HG02973 (cell line): Measurements from ENCODE around the gene PAPPA.

Experiments
- ATAC-seq: cut with Tn5 transposase; IDR thresholded peaks from one replicate; pipeline ENCODE4 v1.9.1; 2021; ENCODE audit warnings: moderate library complexity; ENCODE audit not compliant: unreplicated experiment

Gene PAPPA

DNA sequence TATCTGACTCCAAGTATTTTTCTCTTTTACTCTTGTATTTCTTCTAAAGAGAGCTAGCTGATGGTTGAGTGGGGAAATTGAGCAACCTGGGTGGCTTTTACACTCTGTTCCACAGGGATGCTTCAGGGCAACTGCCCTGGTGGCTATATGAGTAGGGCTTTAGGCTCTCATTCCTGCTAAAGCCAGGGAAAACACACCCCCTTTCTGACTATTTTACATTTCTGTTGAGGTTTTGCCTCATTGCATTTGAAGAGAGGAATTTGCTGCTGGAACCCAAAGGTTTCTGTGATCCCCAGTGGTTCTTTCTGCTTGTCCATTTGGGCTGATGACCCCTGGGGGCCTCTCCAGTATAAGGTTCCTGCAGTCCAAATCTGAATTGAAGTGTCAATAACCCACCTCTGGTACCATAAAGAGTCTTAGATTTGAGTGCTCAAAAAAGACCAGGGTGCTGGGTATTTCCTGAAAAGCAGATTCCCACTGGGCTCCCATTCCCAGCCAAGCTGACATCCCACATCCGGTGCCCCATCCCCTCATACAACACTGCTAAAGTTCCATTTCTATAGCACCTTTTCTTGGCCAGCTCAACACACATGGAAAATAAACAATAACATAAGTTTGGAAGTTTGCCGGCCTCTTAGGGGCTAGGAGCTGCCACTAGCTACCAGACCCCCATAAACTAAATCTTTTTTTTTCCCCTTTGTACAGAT, 59.5 kb downstream of the PAPPA start:
- no peak for ATAC-seq

DNA sequence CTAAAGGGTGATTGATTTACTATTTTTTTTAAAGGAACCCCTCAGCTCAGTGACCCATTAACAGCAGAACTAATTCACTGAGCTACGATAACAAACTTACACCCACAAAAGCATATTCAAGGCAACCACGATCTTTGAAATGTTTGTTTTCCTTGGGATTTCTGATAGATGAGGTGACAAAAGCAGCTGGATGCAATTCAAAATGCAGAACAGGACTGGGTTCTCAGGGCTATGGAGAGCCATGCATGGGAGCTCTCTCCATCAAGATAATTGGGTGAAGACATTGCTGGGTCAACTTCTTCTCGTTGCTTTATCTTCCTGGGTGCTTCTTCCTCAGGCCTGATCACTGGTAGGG, 60.1 kb downstream of the PAPPA start:
- ATAC-seq: no peak

DNA sequence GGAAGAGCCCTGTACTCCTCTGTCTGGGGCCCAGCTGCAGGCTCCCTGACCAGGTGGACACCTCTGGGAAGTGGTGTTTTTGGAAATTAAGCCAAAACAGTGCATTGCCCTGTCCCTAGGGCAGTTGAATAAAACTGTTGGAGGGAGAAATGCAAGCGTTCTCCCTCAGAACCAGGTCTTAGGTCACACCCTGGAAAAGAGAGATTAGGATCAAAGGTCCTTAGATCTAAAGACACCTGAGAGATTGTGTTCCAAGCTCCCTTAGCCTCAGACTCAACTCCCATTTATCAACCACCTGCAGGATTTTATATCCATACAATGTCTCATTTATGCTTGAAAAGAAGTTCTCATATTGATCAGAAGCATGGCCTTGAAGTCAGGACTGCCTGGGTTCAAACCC, 64.8 kb downstream of the PAPPA start:
- no peak for ATAC-seq

DNA sequence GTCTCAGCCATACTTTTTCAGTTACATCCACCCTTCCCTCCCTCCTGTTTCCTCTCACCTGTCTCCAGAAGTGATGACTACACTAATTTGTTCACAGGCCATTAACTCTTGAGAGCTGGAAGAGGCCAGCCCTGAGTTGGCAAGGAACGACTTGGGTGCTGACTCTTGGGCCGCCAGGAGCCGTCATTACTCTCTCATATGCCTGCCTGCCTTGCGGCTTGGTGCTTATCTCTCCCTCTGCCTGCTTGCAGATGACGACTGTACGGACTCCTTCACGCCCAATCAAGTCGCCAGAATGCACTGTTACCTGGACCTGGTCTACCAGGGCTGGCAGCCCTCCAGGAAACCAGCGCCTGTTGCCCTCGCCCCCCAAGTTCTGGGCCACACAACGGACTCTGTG, 66.1 kb downstream of the PAPPA start:
- no peak for ATAC-seq

DNA sequence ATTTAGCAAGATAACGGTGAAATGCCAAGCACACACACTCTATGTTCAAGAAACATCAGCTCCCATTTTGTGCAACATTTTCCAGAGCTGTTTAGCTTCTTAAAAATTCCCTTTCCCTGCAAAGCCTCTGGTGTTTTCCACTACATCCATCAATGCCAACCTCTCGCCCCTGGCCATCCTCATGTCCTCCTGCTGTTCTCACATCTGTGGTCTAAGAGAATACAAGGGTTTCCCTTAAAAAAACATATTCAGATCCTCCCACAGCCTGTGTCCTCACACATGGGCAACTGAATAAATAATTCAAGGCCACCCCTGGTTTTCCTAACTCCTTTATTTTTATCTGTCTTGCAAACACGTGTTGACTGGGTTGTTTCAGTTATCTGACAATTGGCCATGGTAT, 70.3 kb downstream of the PAPPA start:
- ATAC-seq: no peak

DNA sequence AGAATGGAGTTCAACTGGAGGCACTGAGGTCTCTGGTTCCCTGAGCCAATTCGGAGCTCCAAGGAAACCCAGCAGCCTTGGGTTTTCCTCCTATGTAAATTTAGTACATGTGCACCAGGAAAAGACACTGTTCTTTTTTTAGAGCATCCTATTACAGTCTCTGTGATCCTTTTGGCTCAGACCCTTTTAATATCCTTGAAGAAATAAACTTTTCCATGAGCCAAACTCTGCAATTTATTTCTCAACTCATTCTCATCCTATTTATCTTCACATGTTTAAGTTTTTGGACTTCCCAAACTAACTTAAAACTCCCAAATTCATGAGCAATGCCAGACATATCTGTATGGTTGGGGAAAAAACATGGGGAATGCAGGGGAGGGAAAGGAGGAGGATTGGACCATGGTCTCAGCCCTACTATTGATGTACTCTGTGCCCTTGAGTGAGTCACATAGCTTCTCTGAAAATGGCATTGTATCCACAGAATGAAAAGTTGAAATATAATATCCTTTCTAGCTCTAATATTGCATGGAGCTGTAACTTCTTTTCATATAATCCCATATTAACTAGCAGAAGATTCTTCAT, 76.6 kb downstream of the PAPPA start:
- no peak for ATAC-seq

DNA sequence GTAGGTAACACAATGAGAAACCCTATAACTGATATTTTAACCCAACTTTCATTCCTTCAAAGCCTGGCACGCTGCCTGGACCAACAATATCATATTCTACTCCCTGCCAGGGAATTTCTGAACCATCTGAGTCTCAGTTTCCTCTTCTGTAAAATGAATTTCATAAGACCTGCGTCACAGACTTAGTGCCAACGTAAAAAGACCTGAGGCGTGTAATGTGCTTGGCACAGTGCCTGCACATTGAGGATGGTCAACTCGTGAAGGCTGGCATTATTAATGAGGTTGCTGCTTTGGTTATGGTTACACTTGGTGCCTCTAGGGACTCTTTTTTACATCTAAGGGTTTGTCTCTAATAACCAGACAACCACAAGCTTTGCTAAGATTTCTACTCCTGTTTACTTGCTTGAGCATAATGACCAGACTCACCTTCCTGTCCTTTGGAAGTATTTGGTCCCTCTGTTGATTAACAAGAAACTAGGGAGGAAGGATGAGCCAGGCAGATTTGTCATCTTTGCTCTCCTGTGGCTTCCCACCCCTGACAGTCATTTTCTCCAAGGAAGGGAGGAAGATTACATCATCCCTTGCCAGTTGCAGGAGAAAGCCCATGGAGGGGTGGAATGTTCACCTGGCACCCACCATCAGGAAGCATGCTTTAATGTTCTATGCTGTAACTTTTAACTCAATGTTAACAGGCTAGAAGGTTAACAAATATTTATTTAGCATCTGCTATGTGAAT, 79.0 kb downstream of the PAPPA start:
- ATAC-seq: no peak

DNA sequence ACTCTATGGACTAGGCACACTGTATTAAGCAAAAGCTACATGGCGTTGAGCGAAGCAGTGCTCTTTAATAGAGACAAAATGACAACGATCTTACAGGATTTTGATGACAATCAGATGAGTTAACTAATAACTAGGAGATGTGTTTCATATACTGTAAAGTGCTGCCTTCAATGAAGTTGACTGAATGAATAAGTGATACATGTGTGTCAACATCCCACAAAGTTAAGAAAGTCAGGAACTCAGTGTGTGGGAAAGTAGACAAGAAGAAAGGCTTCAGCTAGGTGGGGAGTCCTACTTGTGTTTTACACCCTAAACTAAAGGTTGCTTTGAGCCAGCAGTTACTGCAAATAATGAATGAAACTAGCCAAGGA, 79.6 kb downstream of the PAPPA start:
- no peak for ATAC-seq

DNA sequence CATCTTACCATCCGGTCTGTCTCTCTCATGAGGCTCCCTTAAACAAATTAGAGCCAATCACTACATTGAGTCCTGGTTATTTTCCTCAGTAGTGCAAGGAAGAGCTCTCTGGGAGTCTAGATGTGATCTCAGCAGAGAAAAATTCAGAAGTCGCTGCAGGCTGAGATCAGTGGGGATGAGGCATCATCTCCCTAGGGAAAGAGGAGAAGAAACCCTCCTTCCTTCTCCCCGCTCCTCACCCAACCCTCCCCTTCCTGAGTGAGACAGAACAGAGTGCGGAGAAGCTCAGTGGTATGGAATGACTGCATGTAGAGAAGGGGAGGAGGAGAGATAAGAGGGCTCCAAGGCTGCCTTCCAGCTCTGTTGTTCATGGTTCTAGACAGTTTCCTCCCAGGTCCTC, 80.5 kb downstream of the PAPPA start:
- ATAC-seq: no peak

DNA sequence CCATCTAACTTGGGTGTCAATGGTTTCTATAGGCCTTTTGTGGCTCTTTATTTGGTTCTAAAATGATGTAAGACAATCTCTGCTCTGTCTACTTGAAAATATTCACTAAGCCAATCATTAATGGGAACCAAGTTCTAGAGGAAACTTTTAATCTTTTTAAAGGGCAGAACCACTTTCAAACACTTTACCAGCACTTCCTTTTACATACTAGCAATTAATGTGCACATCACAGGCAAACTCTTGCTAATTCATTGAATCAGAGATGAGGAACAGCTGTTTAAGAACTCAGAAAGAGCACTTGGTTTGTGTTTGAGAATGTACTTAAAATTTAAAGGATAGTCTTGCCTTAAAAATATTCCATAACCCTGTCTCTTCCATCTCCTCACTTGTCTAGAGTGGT, 83.4 kb downstream of the PAPPA start:
- ATAC-seq: no peak

DNA sequence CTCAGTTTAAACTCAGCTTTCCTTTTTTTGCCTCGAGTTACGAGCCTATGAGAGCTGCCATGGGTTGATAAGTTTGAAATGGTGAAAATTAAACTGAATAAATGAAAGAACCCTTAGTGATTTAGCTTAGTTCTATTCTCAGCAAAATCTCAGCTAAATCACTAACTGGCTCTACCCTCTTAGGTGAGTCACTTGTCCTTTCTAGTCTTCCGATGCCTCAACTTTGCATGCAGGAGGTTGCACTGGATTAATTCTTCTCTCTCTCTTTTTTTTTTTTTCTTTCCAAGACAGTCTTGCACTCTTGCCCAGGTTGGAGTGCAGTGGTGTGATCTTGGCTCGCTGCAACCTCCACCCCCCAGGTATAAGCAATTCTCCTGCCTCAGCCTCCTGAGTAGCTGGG, 83.9 kb downstream of the PAPPA start:
- no peak for ATAC-seq

DNA sequence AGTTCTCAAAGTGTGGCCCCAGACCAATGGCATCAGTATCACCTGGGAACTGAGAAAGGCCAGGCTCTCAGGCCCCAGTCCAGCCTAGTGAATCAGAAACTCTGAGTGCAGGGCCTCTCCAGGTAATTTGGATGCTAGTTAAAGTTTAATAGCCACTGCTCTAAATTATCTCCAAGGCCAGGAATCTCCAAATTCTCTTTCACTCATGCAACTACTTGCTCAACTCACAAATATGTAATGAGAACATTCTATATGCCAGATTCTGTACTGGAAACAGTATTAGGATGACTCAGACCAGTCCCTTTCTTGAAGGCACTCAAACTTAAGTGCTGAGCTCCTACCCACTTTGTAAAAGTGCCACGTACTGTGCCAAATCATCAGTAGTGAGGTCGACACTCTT, 84.6 kb downstream of the PAPPA start:
- ATAC-seq: no peak

DNA sequence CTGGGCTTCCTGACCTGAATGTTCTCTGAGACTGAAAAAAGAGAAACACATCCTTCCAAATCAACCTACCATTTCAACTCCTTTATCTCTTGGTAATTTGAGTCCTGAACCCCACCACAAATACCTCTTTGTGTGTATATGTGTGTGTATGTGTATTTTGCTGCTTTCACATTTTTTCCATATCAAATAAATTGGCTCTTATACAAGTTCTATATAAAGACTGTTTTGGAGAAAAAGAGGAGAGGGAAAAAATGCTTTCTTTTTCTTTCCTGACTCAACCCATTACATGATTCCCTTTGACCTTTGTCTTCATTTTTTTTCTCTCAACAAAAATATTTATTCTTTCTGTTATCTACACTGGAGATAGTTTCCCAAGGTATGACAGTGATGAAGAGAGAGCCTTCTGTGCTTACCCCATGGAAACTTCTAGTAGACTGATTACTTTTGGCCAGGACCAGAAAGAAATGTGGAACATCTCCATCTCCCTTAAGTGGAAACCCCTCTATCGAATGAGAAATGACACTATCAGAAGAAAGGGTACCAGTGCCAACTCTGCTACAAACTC, 85.3 kb downstream of the PAPPA start:
- no peak for ATAC-seq

DNA sequence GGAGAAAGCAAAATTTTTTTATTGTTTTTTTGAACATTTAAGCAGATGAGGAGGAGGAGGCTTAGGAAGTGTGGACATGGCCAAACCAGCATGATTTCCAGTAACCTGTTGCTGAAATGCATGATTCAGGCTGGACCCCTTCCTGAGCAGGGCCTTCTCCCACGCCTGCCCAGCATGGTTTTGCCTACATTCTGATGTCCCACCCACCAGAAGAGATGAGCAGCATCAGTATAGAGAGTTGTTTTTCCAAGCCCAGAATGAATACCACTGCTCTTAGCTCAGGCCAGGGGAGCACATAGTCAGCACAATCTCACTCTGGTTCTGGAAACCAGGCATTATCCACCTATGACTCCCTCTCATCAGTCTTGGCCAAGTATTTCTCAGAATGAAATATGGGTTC, 90.1 kb downstream of the PAPPA start:
- ATAC-seq: no peak

DNA sequence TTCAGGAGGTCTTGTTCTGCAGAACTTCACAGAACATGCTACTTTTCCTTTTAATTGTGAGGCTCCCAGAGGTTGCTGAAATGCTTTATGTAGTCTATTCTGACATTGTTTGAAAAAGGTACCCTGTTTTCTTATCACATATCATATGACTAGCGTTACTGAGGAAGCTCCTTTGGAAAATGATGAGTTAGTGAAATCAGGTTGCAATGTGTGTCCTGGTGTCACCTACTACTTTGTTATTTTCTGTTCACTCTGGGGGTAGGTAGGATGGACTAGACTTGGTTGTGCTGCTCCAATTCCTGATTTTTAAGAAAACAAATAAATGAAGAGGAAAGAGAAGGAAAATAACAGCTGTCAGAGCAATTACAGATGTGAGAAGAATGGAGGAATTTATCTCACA, 93.7 kb downstream of the PAPPA start:
- no peak for ATAC-seq

DNA sequence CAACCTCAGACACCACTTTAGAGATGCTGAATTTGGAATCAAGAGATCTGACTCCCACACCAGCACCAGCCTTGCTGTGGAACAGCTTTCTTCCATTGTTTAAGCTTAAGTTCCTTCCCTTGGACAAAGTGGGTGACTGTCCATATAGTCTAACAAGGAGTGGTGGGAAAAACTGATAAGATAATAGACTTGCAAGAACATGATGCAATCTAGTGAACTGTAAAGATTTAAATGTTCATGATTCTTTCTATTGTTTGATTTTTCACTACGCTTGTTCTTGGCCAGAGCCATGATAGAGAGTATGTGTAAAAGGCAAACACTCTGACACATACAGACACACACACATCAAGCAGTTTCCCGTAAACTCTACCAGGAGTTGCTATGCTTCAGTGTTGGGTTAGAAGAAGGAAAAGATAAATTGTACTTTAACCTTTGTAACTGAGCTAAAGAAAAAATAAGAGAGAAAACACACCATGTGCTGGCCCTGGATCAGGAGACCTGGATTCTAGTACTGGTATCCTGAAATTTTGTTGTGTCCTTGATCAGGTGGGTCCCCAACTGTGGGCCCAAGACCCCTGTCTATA, 94.3 kb downstream of the PAPPA start:
- ATAC-seq: no peak

DNA sequence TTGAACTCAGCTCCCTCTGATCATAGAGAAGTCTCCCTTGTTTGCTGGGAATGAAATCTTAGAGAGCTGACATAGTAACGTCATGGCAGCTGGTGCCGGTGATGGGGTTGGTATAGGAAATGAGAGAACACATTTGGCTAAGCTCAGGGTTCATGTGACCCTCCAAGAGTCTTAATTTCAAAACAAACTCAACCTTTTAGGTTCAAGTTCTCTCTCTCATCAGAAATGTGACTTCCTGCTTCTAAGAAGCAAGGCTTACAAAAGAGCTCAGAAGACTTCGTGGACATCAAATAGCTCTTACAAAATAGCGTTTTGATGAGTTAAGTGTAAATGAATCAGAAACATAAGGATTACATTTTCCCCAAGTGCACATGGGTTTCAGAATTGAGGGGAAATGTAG, 97.3 kb downstream of the PAPPA start:
- ATAC-seq: no peak

DNA sequence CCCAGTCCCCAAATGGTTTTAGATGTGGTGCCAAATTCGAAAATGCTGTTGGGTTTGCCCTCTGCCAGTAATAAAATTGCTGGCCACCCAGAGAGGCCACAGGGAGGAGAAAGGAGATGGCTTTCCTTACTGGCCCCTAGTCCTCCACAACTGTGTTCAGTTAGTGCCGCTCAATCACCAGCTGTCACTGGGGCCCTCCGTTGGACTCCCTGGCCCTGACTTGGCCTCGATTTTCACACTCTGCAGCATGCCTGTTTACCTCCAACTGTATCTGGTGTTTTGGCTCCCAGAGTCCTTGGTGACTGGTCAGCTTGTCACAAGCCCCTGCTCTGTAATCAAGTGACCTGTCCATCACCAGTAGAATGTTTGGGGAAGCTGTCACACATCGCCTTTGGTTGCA, 97.8 kb downstream of the PAPPA start:
- no peak for ATAC-seq

DNA sequence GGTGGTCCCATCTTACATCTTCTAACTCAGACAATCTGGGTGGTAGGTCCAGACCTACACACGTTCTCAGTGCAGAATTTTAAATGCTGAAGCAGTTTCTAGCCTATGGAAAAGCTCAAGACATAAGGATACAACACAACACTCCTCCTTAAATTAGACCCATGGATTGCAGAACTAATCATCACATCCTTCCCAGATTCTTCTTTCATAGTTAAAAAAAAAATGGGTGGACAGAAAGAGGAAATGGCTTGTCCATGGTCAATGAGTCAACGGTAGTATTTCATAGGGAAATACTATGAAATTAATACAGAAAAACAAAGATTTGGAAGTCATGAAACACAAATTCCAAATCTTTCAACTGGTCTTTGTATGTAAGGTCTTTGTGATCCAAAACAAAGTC, 106.9 kb downstream of the PAPPA start:
- ATAC-seq: no peak

DNA sequence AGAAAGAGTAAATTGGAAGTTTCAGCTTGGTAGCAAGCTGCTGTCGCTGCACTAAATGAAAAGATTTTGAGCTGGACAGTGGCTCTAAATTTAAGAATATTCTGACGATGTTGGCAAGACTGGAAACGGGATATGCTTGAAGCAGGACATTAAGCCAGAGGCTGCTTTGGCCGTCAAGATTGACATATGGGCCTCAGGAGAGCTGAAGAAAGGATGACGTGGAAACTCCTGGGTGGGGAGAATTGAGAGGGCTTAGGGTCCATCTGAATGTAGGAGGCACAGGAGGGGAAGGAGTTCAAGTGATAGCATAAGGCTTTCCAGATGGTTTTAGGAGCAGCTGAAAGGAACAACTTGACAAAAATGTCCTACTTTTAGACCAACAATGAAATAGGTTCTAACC, 108.9 kb downstream of the PAPPA start:
- ATAC-seq: no peak

DNA sequence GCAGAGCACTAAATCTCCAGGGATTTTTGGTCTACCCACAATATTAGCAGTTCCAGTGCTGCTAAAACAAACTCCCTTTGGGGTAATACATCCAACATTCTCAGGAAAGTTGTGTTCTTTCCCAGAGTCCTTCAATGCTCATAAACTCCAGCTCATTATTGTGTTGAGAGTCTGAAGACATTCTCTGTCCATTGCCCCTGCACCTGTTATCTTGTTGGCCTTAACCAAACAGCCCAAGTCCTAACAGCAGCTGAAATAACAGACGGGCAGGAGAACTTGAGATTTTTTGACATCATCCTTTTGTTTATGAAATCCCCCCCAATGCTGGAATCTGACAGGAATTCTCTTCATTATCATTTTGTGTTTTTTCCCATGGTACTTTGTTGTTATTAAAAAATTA, 110.8 kb downstream of the PAPPA start:
- ATAC-seq: no peak

DNA sequence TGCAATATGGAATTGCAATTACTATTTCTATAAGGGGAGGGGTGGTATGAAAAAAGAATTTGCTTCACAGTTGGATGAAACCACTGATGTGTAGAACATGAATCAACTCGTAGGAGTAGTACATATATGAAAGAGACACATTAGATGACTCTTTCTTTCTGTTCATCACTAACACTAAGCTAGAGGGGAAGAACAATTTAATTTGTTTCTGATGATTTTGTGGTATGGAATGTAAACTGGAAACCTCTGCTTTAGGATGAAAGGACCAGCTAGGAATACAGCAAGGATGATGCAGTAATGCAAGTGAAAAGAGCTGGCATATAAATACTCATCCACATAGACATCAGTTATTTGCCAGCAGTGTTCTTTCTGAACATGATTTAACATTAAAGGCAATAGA, 113.4 kb downstream of the PAPPA start:
- no peak for ATAC-seq
